Measurements from ENCODE around the gene ZSWIM3.
A peak's percentile ranks its signal among the peaks of the same experiment; 100 is the strongest.

Gene ZSWIM3

DNA sequence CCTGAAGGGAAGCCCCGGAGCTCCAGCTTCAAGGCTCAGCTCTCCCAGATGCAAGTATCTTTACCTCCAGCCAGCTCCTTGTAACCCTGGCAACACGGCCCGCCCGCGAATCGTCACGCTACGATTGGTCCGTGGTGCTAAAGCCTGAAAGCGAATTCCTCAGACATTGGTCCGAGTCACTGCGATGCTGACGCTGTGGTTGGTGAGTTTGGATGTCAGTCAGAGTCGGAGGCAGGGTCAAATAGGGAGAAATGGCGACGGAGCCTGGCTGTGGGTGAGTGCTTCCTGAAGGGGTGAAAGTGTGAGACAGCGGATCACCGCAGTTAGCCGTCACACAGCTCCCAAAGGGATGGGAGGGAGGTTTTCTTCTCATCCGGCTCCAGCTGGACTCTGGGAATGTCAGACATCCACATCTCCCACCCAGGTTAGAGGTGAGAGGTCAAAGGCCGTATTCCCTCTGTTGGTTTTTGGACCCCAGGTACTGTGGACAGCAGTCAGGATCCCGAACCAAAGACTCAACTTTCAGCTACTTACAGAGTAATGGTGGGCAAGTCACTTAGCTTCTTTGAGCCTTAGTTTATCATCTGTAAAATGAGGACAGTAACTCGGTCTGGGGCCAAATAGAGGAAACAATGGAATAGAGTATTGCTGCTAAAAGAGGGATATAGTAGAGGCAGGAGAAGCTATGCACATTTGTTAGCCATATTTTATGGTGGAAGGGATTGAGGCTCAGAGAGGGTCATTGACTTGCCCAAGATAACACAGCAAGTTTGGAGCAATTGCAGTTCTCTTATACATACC, 23.8 kb downstream of the ZSWIM3 start, which contains the start of gene ZSWIM1:
Gene ZSWIM1 (plus strand): TSS at position 240 of the 801 bp plus-strand sequence. CDS start 1,366 bp downstream, outside the sequence.
- DNase-seq (ENCODE audit: low read depth): peak; percentile 100
- peak within 1 kb of the TSS; percentile 95 for H3K4me3 ChIP-seq (ENCODE audit: low read depth, low read length)
- TF ChIP-seq, protein P1, sequence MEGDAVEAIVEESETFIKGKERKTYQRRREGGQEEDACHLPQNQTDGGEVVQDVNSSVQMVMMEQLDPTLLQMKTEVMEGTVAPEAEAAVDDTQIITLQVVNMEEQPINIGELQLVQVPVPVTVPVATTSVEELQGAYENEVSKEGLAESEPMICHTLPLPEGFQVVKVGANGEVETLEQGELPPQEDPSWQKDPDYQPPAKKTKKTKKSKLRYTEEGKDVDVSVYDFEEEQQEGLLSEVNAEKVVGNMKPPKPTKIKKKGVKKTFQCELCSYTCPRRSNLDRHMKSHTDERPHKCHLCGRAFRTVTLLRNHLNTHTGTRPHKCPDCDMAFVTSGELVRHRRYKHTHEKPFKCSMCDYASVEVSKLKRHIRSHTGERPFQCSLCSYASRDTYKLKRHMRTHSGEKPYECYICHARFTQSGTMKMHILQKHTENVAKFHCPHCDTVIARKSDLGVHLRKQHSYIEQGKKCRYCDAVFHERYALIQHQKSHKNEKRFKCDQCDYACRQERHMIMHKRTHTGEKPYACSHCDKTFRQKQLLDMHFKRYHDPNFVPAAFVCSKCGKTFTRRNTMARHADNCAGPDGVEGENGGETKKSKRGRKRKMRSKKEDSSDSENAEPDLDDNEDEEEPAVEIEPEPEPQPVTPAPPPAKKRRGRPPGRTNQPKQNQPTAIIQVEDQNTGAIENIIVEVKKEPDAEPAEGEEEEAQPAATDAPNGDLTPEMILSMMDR (conservative IDR thresholded peaks at IDR 0.05; ENCODE audit: low read depth, low read length): no peak

DNA sequence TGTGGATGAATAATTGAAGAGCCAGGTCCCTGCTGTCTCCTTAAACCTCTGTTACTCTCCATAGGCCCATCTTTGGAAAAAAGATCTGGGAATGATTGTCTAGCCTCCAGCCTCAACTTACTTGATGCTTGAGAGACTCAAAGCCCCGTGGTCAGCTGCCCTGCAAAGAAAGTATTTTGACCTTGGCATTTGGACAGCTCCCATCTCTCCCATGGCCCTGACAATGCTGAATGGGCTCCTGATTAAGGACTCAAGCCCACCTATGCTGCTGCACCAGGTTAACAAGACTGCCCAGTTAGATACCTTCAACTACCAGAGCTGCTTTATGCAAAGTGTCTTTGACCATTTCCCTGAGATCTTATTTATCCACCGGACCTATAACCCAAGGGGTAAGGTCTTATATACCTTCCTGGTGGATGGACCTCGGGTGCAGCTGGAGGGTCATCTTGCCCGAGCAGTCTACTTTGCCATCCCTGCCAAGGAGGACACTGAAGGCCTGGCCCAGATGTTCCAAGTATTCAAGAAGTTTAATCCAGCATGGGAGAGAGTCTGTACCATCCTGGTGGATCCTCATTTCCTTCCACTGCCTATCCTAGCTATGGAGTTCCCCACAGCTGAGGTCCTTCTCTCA, 25.2 kb downstream of the ZSWIM3 start:
- H3K4me3 ChIP-seq (ENCODE audit: low read depth, low read length): no peak overlapping the region
- TF ChIP-seq, protein P1 (conservative IDR thresholded peaks at IDR 0.05; ENCODE audit: low read depth, low read length): no peak
- DNase-seq (ENCODE audit: low read depth): no peak

DNA sequence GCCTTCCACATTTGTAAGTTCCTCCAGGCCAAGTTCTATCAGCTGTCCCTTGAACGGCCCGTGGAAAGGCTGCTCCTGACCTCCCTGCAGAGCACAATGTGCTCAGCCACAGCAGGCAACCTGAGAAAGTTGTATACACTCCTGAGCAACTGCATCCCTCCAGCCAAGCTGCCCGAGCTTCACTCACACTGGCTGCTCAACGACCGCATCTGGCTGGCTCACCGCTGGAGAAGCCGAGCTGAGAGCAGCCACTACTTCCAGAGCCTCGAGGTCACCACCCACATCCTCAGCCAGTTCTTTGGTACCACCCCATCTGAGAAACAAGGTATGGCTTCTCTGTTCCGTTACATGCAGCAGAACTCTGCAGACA, 25.7 kb downstream of the ZSWIM3 start:
- no peak overlapping the region for H3K4me3 ChIP-seq (ENCODE audit: low read depth, low read length)
- TF ChIP-seq, protein P1 (conservative IDR thresholded peaks at IDR 0.05; ENCODE audit: low read depth, low read length): no peak
- no peak for DNase-seq (ENCODE audit: low read depth)

DNA sequence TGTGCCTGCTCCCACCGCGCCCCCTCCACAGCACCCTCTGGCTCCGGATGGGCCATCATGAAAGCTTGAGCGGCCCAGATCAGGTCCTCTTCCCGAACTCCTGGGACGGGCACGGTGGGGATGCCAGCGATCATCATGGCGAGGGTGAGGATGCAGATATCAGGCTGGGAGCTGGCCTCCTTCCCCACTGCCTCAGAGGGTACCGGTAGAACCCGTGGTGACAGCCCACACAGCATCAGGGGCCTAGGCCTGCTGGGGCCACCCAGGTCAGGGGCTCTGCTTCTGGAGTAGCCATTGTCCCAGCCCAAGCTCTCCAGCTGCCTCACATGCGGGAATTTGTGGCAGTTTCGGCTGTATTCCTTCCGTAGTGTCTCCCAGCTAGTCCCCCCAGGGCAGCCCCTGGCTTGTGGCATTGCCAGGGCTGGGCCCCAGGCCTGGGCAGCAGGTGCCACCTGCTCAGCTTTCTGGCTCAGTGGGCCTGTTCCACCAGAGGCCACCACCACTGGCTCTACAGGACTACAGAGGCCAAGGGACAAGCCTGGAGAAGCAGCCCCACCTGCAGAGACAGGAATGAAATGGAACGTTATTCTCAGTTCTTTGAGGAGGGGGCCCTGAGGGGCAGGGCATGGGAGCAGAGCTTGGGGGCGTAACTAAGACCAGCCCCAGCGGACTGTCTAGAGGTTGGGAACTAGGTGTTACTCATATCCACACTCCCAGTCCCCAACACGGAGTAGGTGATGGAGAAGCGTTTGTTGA, 29.4 kb downstream of the ZSWIM3 start:
- TF ChIP-seq, protein P1 (conservative IDR thresholded peaks at IDR 0.05; ENCODE audit: low read depth, low read length): no peak
- no peak for DNase-seq (ENCODE audit: low read depth)
- no peak overlapping the region for H3K4me3 ChIP-seq (ENCODE audit: low read depth, low read length)

DNA sequence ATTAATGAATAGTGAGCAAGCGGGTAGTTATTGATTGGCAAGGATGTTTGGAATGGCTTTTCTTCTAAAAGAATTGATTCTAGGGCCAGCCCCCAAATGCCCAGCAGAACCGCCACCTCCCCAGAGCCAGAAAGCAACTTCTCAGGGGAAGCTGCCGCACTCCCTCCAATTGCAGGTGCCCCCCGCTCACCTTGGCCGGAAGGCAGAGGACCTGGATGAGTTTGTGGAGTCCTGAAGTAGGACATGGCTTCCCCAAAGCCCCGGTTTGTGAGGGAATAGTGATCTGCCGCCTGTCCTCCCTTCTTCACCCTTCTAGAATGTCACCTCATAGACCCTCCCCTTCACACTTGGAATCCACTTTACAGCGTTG, 29.9 kb downstream of the ZSWIM3 start, which contains the start of gene SPATA25:
Gene SPATA25 (minus strand): TSS at position 277 of the 370 bp plus-strand sequence. CDS start 32 bp downstream, at position 245.
- H3K4me3 ChIP-seq (ENCODE audit: low read depth, low read length): no peak within 1 kb of the TSS
- TF ChIP-seq, protein P1 (conservative IDR thresholded peaks at IDR 0.05; ENCODE audit: low read depth, low read length): no peak
- DNase-seq (ENCODE audit: low read depth): no peak

DNA sequence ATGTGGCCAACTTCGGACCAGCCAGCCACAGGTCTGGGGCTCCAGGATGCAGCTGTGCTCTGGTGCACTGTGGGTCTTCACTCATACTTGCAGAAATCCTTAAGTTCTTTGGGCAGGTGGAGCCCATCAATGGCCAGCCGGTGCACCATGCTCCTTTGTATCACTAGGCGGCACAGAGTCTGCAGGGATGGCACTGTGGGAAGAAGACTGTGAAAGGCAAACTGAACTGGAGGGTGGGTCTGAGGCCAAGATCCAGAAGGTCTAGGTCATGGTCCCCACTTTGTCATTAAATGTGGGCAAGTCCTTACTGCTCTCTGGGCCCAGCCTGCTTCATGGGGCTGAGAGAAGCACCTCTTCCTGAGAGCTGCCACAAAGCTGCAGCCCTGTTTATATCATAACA, 31.3 kb downstream of the ZSWIM3 start:
- TF ChIP-seq, protein P1 (conservative IDR thresholded peaks at IDR 0.05; ENCODE audit: low read depth, low read length): no peak
- H3K4me3 ChIP-seq (ENCODE audit: low read depth, low read length): no peak overlapping the region
- DNase-seq (ENCODE audit: low read depth): no peak
